LNCaP clone FGC (cell line): Measurements from ENCODE around the gene ATP8A2.

Source experiments
- DNase-seq: peaks from one replicate; pipeline ENCODE4 v3.0.0-alpha.2; 2011; ENCODE audit warnings: low read depth
- H3K4me3 ChIP-seq: 2 replicates; pipeline ENCODE4 v1.5.1; 2011; ENCODE audit warnings: mild to moderate bottlenecking, low read depth, low read length, control low read depth
- TF ChIP-seq, protein P1 (sequence below): IDR thresholded peaks from 2 replicates; pipeline ENCODE4 v1.5.1; 2012; ENCODE audit warnings: mild to moderate bottlenecking; ENCODE audit not compliant: control insufficient read depth, insufficient read depth; ENCODE audit errors: extremely low read depth

Gene ATP8A2

DNA sequence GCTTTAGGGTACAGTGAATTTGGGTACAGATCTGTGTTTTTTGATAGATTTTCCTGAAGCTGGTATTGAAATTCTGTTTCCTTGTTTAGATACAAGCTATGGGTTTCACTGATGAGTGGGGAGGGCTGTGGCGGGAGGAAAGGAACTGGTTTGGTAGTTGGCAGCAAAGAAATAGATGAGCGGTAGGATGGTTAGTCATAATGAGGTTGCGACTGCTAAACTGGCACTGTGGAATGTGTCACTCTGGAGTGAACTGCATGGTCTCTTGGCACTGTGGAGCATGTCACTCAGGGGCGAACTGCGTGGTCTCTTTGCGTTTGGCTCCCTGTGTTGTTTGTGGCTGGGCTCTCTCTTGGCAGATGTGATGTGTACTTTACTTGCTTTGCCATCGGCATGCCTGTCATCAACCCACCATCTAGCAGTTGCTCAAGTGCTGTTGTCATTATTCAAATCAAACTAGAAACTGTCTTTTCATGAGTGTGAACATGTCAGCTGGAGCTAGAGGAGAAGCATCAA, 82.1 kb downstream of the ATP8A2 start:
- TF ChIP-seq, protein P1, sequence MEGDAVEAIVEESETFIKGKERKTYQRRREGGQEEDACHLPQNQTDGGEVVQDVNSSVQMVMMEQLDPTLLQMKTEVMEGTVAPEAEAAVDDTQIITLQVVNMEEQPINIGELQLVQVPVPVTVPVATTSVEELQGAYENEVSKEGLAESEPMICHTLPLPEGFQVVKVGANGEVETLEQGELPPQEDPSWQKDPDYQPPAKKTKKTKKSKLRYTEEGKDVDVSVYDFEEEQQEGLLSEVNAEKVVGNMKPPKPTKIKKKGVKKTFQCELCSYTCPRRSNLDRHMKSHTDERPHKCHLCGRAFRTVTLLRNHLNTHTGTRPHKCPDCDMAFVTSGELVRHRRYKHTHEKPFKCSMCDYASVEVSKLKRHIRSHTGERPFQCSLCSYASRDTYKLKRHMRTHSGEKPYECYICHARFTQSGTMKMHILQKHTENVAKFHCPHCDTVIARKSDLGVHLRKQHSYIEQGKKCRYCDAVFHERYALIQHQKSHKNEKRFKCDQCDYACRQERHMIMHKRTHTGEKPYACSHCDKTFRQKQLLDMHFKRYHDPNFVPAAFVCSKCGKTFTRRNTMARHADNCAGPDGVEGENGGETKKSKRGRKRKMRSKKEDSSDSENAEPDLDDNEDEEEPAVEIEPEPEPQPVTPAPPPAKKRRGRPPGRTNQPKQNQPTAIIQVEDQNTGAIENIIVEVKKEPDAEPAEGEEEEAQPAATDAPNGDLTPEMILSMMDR, result no peak
- DNase-seq, result no peak

DNA sequence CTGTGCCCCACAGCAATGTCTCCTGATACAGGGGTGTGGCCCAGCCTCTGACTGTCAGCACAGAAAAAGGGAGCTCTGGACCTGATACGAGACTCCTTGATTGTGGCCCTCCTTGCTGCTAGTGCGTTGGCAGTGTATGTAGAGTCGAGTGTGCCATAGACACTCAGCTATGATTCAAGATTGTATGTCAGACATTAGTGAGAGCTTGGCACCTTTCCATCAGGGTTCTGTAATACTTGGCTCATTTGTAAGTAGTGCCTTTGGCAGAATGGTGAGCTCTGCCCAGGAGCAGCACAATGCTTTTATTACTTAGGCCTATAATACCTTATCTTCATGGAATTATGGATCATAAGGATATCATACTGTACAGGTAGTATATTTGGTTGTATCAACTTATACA, 83.4 kb downstream of the ATP8A2 start:
- peak; percentile 27 for DNase-seq
- H3K4me3 ChIP-seq, result no peak overlapping the region
- TF ChIP-seq, protein P1, result no peak

More for the DNA sequence above, 82.1 kb downstream of the ATP8A2 start:
- H3K4me3 ChIP-seq, result no peak overlapping the region

DNA sequence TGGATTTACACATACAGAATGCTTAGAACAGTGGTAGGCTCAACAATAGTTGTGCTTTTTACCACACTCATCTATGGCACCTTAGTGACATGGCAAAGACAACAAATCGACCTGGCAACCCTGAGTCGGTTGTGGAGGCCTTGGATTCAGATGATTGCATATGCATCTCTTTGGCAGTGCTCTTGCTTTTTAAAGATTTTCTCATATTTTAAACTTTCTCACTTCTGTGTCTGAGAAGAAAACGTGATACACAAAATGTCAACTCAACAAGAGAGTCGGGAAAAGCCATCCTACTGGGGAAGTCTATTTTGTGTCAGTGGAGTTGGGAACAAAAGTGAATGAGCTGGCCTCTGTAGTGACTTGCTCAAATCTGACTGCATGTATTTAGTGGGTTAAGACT, 85.8 kb downstream of the ATP8A2 start:
- TF ChIP-seq, protein P1, result no peak

DNA sequence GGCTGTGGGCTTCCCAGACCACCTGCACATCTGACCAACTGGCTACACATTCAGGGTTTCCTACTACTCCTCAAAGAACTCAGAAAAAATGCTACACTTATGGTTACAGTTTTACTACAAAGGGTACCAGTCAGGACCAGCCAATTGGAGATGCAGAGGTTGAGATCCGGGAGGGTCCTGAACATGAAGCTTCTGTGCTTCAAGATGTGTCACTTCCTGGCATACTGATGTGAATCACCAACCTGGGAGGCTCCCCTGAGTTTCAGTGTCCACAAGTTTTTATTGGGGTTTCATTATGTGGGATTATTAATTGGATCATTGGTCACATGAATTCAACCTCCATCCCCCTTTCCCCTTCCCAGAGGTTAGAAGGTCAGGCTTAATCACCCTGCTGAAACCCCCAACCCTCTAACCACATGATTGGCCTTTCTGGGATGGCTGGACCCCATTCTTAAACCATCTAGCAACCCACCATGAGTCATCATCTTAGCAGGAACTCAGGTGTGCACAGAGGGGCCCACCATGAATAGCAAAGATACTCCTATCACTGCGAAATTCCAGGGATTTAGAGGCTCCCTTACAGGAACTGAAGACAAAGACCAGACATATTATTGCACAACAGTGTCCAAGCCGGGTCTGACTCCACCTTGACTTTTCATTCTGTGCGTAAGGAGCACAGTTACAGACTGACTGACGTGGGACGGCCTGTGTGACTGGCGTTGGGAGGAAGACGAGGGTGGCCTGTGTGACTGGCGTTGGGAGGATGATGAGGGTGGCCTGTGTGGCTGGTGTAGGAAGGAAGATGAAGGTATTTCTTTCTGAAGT, 90.7 kb downstream of the ATP8A2 start:
- TF ChIP-seq, protein P1, result no peak
- no peak overlapping the region for H3K4me3 ChIP-seq
- DNase-seq, result no peak

More for the DNA sequence above, 85.8 kb downstream of the ATP8A2 start:
- DNase-seq, result no peak
- H3K4me3 ChIP-seq, result no peak overlapping the region

DNA sequence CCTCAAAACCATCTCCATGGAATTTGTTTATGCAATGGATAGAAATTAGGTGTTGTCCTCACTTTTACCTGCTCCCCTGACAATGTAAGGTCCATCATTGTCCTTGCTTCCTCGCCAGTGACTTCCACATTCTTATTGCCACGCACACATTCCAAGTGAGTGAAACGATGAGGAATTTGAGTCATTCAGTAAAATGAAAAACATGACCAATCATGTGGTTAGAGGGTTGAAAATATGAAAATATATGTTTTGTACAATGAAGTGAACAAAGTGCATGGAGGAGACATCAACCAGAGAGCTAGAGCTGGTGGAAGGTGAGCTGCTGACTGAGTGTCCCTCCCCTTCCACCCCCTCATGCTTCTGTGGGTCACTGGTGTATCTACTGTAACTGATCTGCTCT, 91.7 kb downstream of the ATP8A2 start:
- no peak overlapping the region for H3K4me3 ChIP-seq
- DNase-seq, result no peak
- TF ChIP-seq, protein P1, result no peak

DNA sequence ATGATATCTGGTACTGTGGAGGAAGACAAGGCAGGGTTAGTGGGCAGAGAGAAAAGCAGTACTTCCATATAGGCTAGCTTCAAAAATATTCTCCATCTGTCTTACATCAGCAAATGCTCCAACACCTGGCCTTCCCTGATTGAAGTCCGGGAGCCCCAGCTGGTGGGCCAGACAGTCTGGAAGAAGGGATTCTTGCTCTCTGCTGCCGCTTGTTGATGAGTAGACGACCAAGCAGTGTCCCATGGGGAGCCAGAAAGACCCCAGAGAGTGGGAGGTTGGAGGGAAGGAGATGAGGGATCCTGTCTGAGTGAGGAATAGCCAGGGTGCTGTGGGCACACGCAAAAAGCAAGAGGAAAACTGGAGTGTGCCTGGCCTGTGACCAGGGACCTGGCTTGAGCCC, 95.1 kb downstream of the ATP8A2 start:
- no peak overlapping the region for H3K4me3 ChIP-seq
- no peak for DNase-seq
- TF ChIP-seq, protein P1, result no peak
